Keratinocyte (primary cell): ENCODE measurements around the gene ERCC1. TPM values are rescaled to one million over a fixed set of nuclear protein-coding genes. Genes with fewer than 3 reads are reported as not detected.

Experiments
- DNase-seq: peaks from one replicate; pipeline ENCODE4 v3.0.0-alpha.2; 2011; ENCODE audit warnings: low read depth, missing footprints, low spot score
- FAIRE-seq: peaks from 2 replicates; lab custom pipeline; 2011; peaks lifted over from hg19 to GRCh38; lab: Jason Lieb, UNC
- H2AFZ ChIP-seq: 2 replicates; pipeline ENCODE4 v1.6.0; 2012; ENCODE audit warnings: low read length, control low read depth, inconsistent platforms; ENCODE audit not compliant: control insufficient read depth
- H3K27ac ChIP-seq: 2 replicates; pipeline ENCODE4 v1.5.1; 2011; ENCODE audit warnings: low read length; ENCODE audit not compliant: control insufficient read depth, insufficient read depth
- H3K27me3 ChIP-seq: 3 replicates; pipeline ENCODE4 v1.6.0; 2011; ENCODE audit warnings: low read length; ENCODE audit not compliant: control insufficient read depth, insufficient read depth; ENCODE audit errors: extremely low read depth
- H3K36me3 ChIP-seq, 2 experiments: 2 replicates in 1 of 2; 3 replicates in 1 of 2; pipeline ENCODE4 v1.5.1; 2011; ENCODE audit warnings: low read length in 2 of 2, mild to moderate bottlenecking in 1 of 2; ENCODE audit not compliant: control insufficient read depth in 2 of 2, insufficient read depth in 2 of 2; ENCODE audit errors: extremely low read depth in 1 of 2
- H3K4me1 ChIP-seq: 3 replicates; pipeline ENCODE4 v1.5.1; 2011; ENCODE audit warnings: low read length; ENCODE audit not compliant: control insufficient read depth, insufficient read depth; ENCODE audit errors: extremely low read depth
- H3K4me2 ChIP-seq: 3 replicates; pipeline ENCODE4 v1.6.0; 2011; ENCODE audit warnings: low read depth, low read length; ENCODE audit not compliant: control insufficient read depth, insufficient read depth; ENCODE audit errors: extremely low read depth
- H3K4me3 ChIP-seq, 3 experiments: fragments of 200-600 bp in 1 of 3; sonication (generic) in 1 of 3; 2 replicates in 2 of 3; 3 replicates in 1 of 3; pipeline ENCODE4 v1.5.1; 2011 to 2016; ENCODE audit warnings: low read length in 3 of 3, mild to moderate bottlenecking in 3 of 3, control low read depth in 2 of 3, inconsistent platforms in 1 of 3, low read depth in 1 of 3, mixed read lengths in 1 of 3, mixed run types in 1 of 3, moderate library complexity in 1 of 3; ENCODE audit not compliant: control insufficient read depth in 2 of 3, insufficient read depth in 2 of 3; ENCODE audit errors: extremely low read depth in 1 of 3
- H3K79me2 ChIP-seq: 2 replicates; pipeline ENCODE4 v1.6.0; 2012; ENCODE audit warnings: low read length; ENCODE audit not compliant: control insufficient read depth, insufficient read depth
- H3K9ac ChIP-seq: 3 replicates; pipeline ENCODE4 v1.6.0; 2011; ENCODE audit warnings: low read length; ENCODE audit not compliant: control insufficient read depth, insufficient read depth; ENCODE audit errors: extremely low read depth
- H3K9me1 ChIP-seq: 3 replicates; pipeline ENCODE4 v1.6.0; 2011; ENCODE audit warnings: low read length; ENCODE audit not compliant: control insufficient read depth, insufficient read depth; ENCODE audit errors: extremely low read depth
- H3K9me3 ChIP-seq: 2 replicates; pipeline ENCODE4 v1.5.1; 2012; ENCODE audit warnings: low read depth, low read length; ENCODE audit not compliant: control insufficient read depth
- H4K20me1 ChIP-seq: 3 replicates; pipeline ENCODE4 v1.6.0; 2011; ENCODE audit warnings: low read length; ENCODE audit not compliant: control insufficient read depth, insufficient read depth; ENCODE audit errors: extremely low read depth
- CTCF ChIP-seq, 3 experiments: IDR thresholded peaks in 1 of 3; conservative IDR thresholded peaks in 1 of 3; optimal IDR thresholded peaks in 1 of 3; 2 replicates in 2 of 3; 3 replicates in 1 of 3; pipeline versions ENCODE3 to v1.5.1; 2011; ENCODE audit warnings: low read length in 3 of 3, mild to moderate bottlenecking in 3 of 3, moderate library complexity in 2 of 3, control low read depth in 1 of 3, inconsistent platforms in 1 of 3; ENCODE audit not compliant: insufficient read depth in 2 of 3; ENCODE audit errors: extremely low read depth in 1 of 3
- EZH2 ChIP-seq: IDR thresholded peaks from one replicate; pipeline ENCODE4 v1.6.1; 2012; ENCODE audit warnings: inconsistent platforms, mild to moderate bottlenecking, low read length, moderate library complexity
- dilution Hi-C: fragments of 300-500 bp; cut with MboI; formaldehyde crosslinking; loops from one replicate; pipeline ENCODE4 v1.7.0; 2020; ENCODE audit warnings: low sequenced_read_pairs; ENCODE audit not compliant: extremely low pct_ligation_motif_present
- polyA plus RNA-seq, 5 experiments: library from polyadenylated mRNA; depleted of rRNA in 3 of 5; stranded (reverse) in 3 of 5; stranded (forward) in 1 of 5; unstranded in 1 of 5; fragments of >200 nt; gene quantifications; 1 replicate in 1 of 5; 2 replicates in 3 of 5; 3 replicates in 1 of 5; pipeline versions ENCODE4 v1.2.1 to v1.2.3, GENCODE V29; 2011 to 2012; ENCODE audit warnings: missing spikeins in 2 of 5, low read depth in 1 of 5, low replicate concordance in 1 of 5

The ERCC1 gene
- polyA plus RNA-seq, 1 donor (not counting 4 experiments of a cell fraction or from before 2014, with no cell fraction given) = 175 TPM

GRCh38 chr19:45457776-45458175 is 34.1 kb upstream of the ERCC1 start:
- H3K4me3 ChIP-seq = no peak overlapping the region
- no peaks in the 10 kb centered on the region for H3K79me2 ChIP-seq
- H3K36me3 ChIP-seq = no peaks in the 10 kb centered on the region
- no peak overlapping the region for H3K27ac ChIP-seq
- dilution Hi-C loops = no loop called here
- TF ChIP-seq CTCF (optimal IDR thresholded peaks at IDR 0.05 in 1 of 3, IDR thresholded peaks at IDR 0.05 in 1 of 3, conservative IDR thresholded peaks at IDR 0.05 in 1 of 3; ENCODE audit: extremely low read depth in 1 of 3, insufficient read depth in 2 of 3, low read length in 3 of 3) (no peak), EZH2 (no peak)
- H4K20me1 ChIP-seq = no peaks in the 10 kb centered on the region
- FAIRE-seq (no peak), DNase-seq (no peak)
- H3K9ac ChIP-seq = no peak overlapping the region
- H3K27me3 ChIP-seq = no peaks in the 10 kb centered on the region
- no peaks in the 10 kb centered on the region for H3K9me3 ChIP-seq
- H3K4me2 ChIP-seq = no peak overlapping the region
- no peak overlapping the region for H2AFZ ChIP-seq
- H3K4me1 ChIP-seq = peaks cover 30% of the 10 kb centered on the region
- no peaks in the 10 kb centered on the region for H3K9me1 ChIP-seq

DNA sequence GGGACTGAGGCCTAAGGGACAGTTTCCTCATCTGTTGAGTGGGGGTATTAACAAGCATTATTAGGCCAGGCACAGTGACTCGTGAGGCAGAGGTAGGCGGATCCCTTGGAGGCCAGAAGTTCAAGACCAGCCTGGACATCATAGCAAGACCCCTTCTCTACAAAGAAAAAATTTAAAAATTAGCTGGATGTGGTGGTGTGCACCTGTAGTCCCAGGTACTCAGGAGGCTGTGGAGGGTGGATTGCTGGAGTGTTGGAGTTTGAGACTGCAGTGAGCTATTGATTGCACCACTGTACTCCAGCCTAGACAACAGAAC is 32.7 kb upstream of the ERCC1 start:
- Histone ChIP-seq H3K79me2 (no peaks in the 10 kb centered on the region), H3K27me3 (no peaks in the 10 kb centered on the region), H3K9me1 (no peaks in the 10 kb centered on the region), H2AFZ (peak overlapping the region; percentile 75), H3K9ac (peak overlapping the region; percentile 92), H3K4me1 (peaks cover 35% of the 10 kb centered on the region), H3K27ac (peak overlapping the region; percentile 99), H4K20me1 (no peaks in the 10 kb centered on the region), H3K9me3 (no peaks in the 10 kb centered on the region), H3K4me2 (peak overlapping the region; percentile 76), H3K36me3 (no peaks in the 10 kb centered on the region), H3K4me3 (no peak overlapping the region)
- no peak for DNase-seq
- TF ChIP-seq EZH2 (no peak), CTCF (optimal IDR thresholded peaks at IDR 0.05 in 1 of 3, IDR thresholded peaks at IDR 0.05 in 1 of 3, conservative IDR thresholded peaks at IDR 0.05 in 1 of 3; ENCODE audit: extremely low read depth in 1 of 3, insufficient read depth in 2 of 3, low read length in 3 of 3) (no peak)
- no peak for FAIRE-seq
- dilution Hi-C loops = no loop called here
